ENCODE data around the gene CDSN. TPM values are rescaled to one million over a fixed set of nuclear protein-coding genes. Genes with fewer than 3 reads are reported as not detected.
A peak's percentile ranks its signal among the peaks of the same experiment; 100 is the strongest.

Gene CDSN
- total RNA-seq, 3 donors from 2014 or later = 0.59 TPM; not detected in 2

DNA sequence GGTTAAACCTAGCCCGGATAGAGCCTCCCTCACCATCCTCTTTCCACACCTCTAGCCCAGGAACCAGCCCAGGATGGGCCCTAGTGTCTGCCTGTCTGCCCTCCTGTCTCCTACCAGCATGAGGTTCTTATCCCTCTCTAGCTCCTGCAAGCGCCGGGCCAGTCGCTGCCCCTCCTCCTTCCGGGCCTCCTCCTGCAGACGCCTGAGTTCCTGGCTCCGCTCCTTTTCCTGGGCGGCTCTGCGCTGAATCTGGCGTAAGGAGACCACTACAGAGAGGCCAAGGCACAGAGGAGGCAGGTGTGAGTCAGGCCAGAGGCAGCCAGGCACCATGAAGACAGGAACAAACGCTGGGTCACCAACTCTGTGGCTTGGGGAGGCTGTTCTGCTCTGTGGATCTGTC is 22.9 kb upstream of the CDSN start:
- DNase-seq (ENCODE audit: low spot score in 2 of 2) = no peak
- H3K4me1 ChIP-seq = no peaks in the 10 kb centered on the region
- no peaks in the 10 kb centered on the region for H3K27me3 ChIP-seq
- H3K36me3 ChIP-seq = no peaks in the 10 kb centered on the region
- no peaks in the 10 kb centered on the region for H3K9me3 ChIP-seq
- TF ChIP-seq POLR2A (IDR thresholded peaks at IDR 0.05) = no peak
- H3K4me3 ChIP-seq = no peak overlapping the region
- intact Hi-C loops (cut with DNase I; ENCODE audit: low total_unique reads) = no loop called here
- peak overlapping the region; percentile 19 to 55 for H3K27ac ChIP-seq

DNA sequence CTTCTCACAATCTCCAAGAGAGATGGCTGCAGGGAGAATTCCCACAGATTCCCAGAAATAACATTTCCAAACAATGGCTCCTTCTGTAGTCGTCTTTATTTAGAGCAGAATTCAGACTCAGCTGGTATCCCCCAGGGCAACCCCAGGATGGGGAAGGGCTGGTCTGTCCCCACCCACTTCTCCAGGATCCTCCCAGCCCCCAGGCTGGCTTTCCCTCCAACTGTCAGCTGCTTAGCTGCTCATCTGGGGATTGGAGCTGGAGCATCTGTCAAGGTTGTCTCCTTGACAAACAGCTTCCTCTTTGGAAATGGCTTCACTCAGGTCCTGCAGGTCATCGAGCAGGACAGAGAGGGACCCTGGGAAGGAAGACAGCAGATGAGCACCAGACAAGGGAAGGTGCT is 22.1 kb upstream of the CDSN start:
- Histone ChIP-seq H3K27me3 (no peaks in the 10 kb centered on the region), H3K4me3 (no peak overlapping the region), H3K36me3 (no peaks in the 10 kb centered on the region), H3K4me1 (no peaks in the 10 kb centered on the region), H3K27ac (peak overlapping the region in 1 of 2 donors; percentile 7), H3K9me3 (no peaks in the 10 kb centered on the region)
- no peak for TF ChIP-seq POLR2A (IDR thresholded peaks at IDR 0.05)
- TF ChIP-seq POLR2AphosphoS5 (IDR thresholded peaks at IDR 0.05) = no peak
- TF ChIP-seq, protein P1, sequence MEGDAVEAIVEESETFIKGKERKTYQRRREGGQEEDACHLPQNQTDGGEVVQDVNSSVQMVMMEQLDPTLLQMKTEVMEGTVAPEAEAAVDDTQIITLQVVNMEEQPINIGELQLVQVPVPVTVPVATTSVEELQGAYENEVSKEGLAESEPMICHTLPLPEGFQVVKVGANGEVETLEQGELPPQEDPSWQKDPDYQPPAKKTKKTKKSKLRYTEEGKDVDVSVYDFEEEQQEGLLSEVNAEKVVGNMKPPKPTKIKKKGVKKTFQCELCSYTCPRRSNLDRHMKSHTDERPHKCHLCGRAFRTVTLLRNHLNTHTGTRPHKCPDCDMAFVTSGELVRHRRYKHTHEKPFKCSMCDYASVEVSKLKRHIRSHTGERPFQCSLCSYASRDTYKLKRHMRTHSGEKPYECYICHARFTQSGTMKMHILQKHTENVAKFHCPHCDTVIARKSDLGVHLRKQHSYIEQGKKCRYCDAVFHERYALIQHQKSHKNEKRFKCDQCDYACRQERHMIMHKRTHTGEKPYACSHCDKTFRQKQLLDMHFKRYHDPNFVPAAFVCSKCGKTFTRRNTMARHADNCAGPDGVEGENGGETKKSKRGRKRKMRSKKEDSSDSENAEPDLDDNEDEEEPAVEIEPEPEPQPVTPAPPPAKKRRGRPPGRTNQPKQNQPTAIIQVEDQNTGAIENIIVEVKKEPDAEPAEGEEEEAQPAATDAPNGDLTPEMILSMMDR (IDR thresholded peaks at IDR 0.05) = no peak
- DNase-seq (ENCODE audit: low spot score in 2 of 2) = no peak
- intact Hi-C loops (cut with DNase I; ENCODE audit: low total_unique reads) = no loop called here

DNA sequence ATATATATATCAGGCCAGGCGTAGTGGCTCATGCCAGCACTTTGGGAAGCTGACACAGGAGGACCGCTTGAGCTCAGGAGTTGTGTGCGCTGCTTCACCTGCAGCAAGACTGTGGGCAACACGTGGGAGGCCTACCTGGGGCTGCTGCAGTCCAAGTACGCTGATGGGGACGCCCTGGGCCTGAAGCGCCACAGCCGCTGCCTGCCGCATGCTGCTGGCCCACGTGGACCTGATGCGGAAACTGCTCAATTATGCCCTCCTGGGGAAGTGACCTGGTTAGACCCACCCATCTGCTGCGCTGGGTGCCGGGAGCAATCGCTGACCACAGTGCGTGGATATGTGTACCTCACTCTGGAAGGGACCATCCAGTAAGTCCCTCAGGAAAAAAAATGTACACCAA is 20.4 kb upstream of the CDSN start:
- H3K36me3 ChIP-seq = no peaks in the 10 kb centered on the region
- H3K9me3 ChIP-seq = no peaks in the 10 kb centered on the region
- DNase-seq (ENCODE audit: low spot score in 2 of 2) = no peak
- H3K4me1 ChIP-seq = no peaks in the 10 kb centered on the region
- H3K4me3 ChIP-seq = no peak overlapping the region
- intact Hi-C loops (cut with DNase I; ENCODE audit: low total_unique reads) = no loop called here
- TF ChIP-seq POLR2AphosphoS5 (IDR thresholded peaks at IDR 0.05) (no peak), POLR2A (IDR thresholded peaks at IDR 0.05) (no peak)
- TF ChIP-seq, protein P1 (IDR thresholded peaks at IDR 0.05) = no peak
- H3K27ac ChIP-seq = no peak overlapping the region
- H3K27me3 ChIP-seq = no peaks in the 10 kb centered on the region

DNA sequence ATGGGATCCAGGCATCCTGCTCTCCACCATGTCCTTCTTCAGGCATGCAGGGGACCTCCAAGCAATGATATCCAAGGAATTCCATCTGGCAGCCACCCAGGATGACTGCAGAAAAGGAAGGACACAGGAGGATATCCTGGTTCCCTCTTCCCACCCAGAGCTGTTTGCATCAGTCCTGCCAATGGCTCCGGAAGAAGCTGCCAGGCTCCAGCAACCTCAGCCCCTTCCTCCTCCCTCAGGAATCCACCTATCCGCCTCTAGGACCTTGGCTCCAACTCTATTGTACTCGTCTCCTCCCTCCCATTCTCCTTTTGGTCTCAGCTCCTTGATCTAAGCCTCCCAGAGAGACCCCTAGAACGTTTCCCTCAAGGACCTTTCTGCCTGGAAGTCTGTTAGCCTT is 19.4 kb upstream of the CDSN start:
- DNase-seq (ENCODE audit: low spot score in 2 of 2) = peak in 1 of 2 donors; percentile 51
- Histone ChIP-seq H3K36me3 (no peaks in the 10 kb centered on the region), H3K27ac (no peak overlapping the region), H3K9me3 (no peaks in the 10 kb centered on the region), H3K27me3 (no peaks in the 10 kb centered on the region), H3K4me3 (no peak overlapping the region), H3K4me1 (no peaks in the 10 kb centered on the region)
- TF ChIP-seq POLR2A (IDR thresholded peaks at IDR 0.05) = no peak
- TF ChIP-seq, protein P1 (IDR thresholded peaks at IDR 0.05) = no peak
- no peak for TF ChIP-seq POLR2AphosphoS5 (IDR thresholded peaks at IDR 0.05)
- intact Hi-C loops (cut with DNase I; ENCODE audit: low total_unique reads) = no loop called here

DNA sequence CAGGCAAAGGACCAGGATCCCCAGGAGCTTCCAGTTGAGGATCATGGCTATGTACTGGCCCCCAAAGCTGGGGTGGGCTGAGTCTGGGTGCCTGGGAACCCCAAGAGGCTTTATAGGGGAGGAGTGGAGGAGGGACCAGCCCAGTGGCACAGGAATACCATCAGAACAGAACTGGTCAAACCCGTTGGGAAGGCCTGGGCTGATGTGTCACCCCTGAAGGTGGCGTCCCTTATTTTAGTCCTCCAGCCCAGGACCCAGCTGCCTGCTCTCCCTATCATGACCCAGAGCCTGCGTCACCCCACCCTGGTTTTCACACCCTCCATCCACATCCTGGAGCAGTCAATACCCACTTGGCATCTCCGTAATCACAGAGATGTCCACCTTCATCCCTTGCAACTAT is 18.7 kb upstream of the CDSN start, which contains the start of gene PSORS1C2:
PSORS1C2 (minus strand) TSS at position 85 of the 400 bp plus-strand sequence; CDS start at position 45, 40 bp downstream.
- Histone ChIP-seq H3K27ac (peak within 1 kb of the TSS in 1 of 2 donors; percentile 54), H3K4me3 (peak within 1 kb of the TSS in 2 of 3 donors; percentile 37 to 56)
- DNase-seq (ENCODE audit: low spot score in 2 of 2) = no peak

More for the DNA sequence above, 18.7 kb upstream of the CDSN start, which contains the start of gene PSORS1C2:
- H3K9me3 ChIP-seq = no peaks in the 10 kb centered on the region
- no peaks in the 10 kb centered on the region for H3K4me1 ChIP-seq
- no peaks in the 10 kb centered on the region for H3K27me3 ChIP-seq
- H3K36me3 ChIP-seq = no peaks in the 10 kb centered on the region
- intact Hi-C loops (cut with DNase I; ENCODE audit: low total_unique reads) = no loop called here
- TF ChIP-seq, protein P1 (IDR thresholded peaks at IDR 0.05) = no peak
- TF ChIP-seq POLR2A (IDR thresholded peaks at IDR 0.05) (no peak), POLR2AphosphoS5 (IDR thresholded peaks at IDR 0.05) (no peak)

Data from breast epithelium (tissue), 4 donors.